Activated CD8-positive, alpha-beta T cell treated with anti-CD3 and anti-CD28 coated beads for 36 hours (primary cell): ENCODE measurements around the gene ZNF225. TPM values are rescaled to one million over a fixed set of nuclear protein-coding genes. Genes with fewer than 3 reads are reported as not detected.

Experiments used
- ATAC-seq: fragments of 200-7000 bp; cut with Tn5 transposase; one replicate; pipeline ENCODE4 v1.10.0; 2021; ENCODE audit warnings: mild to moderate bottlenecking, moderate library complexity
- CTCF ChIA-PET: fragments of 350-600 bp; sonication (Branson Sonifier 250); formaldehyde crosslinking; loops from one replicate; lab custom pipeline; 2021; ENCODE audit warnings: antibody characterized with exemption; lab: Charles Lee
- POLR2A ChIA-PET: fragments of 350-600 bp; sonication (Branson Sonifier 250); formaldehyde crosslinking; loops from one replicate; lab custom pipeline; 2021; ENCODE audit warnings: antibody characterized with exemption; lab: Charles Lee
- DNase-seq: peaks from one replicate; pipeline ENCODE4 v3.0.0-alpha.2; 2020
- H3K27ac Mint-ChIP-seq: one replicate; pipeline ENCODE4 v1.8.0; 2021; ENCODE audit warnings: mild to moderate bottlenecking, mixed read lengths
- H3K27me3 Mint-ChIP-seq: one replicate; pipeline ENCODE4 v1.8.0; 2021; ENCODE audit warnings: mixed read lengths
- H3K36me3 Mint-ChIP-seq: one replicate; pipeline ENCODE4 v1.8.0; 2021; ENCODE audit warnings: low read depth, mixed read lengths
- H3K4me1 Mint-ChIP-seq: one replicate; pipeline ENCODE4 v1.8.0; 2021; ENCODE audit warnings: low read depth, mixed read lengths
- H3K4me3 Mint-ChIP-seq: one replicate; pipeline ENCODE4 v1.8.0; 2021; ENCODE audit warnings: mild to moderate bottlenecking, moderate library complexity, mixed read lengths
- H3K9me3 Mint-ChIP-seq: one replicate; pipeline ENCODE4 v1.8.0; 2021; ENCODE audit warnings: mixed read lengths
- CTCF ChIP-seq: fragments of 200-600 bp; IDR thresholded peaks from one replicate; pipeline ENCODE4 v1.8.0; 2022; ENCODE audit warnings: antibody characterized with exemption, mild to moderate bottlenecking
- intact Hi-C: fragments of 100-400 bp; cut with micrococcal nuclease; formaldehyde crosslinking; loops from one replicate; pipeline ENCODE4 v1.10.0; 2022
- total RNA-seq, 2 experiments: library from RNA; stranded (reverse); gene quantifications; one replicate each; pipeline ENCODE4 v1.2.3, GENCODE V29; 2021

ZNF225 gene
- total RNA-seq, 2 experiments from 2014 or later: 3.0 to 4.4 TPM

DNA sequence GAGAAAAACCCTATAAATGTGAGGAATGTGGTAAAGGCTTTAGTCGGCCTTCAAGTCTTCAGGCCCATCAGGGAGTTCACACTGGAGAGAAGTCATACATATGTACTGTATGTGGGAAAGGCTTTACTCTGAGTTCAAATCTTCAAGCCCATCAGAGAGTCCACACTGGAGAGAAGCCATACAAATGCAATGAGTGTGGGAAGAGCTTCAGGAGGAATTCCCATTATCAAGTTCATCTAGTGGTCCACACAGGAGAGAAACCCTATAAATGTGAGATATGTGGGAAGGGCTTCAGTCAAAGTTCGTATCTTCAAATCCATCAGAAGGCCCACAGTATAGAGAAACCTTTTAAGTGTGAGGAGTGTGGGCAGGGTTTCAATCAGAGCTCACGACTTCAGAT is 63.4 kb downstream of the ZNF225 start:
- Mint-ChIP-seq H3K27me3 (no peaks in the 10 kb centered on the region), H3K9me3 (peaks cover 70% of the 10 kb centered on the region), H3K4me3 (no peak overlapping the region), H3K4me1 (no peaks in the 10 kb centered on the region), H3K27ac (no peak overlapping the region), H3K36me3 (peaks cover 71% of the 10 kb centered on the region)
- intact Hi-C loops: no loop called here
- no peak for TF ChIP-seq CTCF
- ATAC-seq: no peak
- DNase-seq: no peak
- ChIA-PET POLR2A (interaction anchor here (0.8 kb wide), 1 partner anchor 166 kb away, joined by 3 read pairs; no protein-coding TSS in a partner anchor), CTCF (no interaction called here)

DNA sequence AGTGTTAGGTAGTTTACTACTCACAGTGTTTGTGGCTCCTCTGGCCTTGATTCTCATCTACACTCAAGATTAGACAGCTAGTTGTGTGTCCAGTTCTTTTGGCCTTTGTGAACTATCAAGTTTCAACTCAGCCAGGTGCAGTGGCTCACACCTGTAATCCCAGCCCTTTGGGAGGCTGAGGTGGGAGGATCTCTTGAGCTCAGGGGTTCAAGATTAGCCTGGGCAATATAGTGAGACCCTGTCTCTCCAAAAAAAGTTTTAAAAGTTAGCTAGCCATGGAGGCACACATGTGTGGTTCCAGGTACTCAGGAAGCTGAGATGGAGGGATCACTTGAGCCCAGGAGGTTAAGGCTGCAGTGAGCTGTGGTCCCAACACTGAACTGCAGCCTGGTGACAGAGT is 67.8 kb downstream of the ZNF225 start:
- intact Hi-C loops: no loop called here
- TF ChIP-seq CTCF: no peak
- no peak overlapping the region for H3K27ac Mint-ChIP-seq
- ChIA-PET CTCF (no interaction called here), POLR2A (no interaction called here)
- ATAC-seq: no peak
- peaks cover 29% of the 10 kb centered on the region for H3K36me3 Mint-ChIP-seq
- DNase-seq: no peak
- H3K4me3 Mint-ChIP-seq: no peak overlapping the region
- peaks cover 60% of the 10 kb centered on the region for H3K9me3 Mint-ChIP-seq
- no peaks in the 10 kb centered on the region for H3K27me3 Mint-ChIP-seq
- no peaks in the 10 kb centered on the region for H3K4me1 Mint-ChIP-seq

DNA sequence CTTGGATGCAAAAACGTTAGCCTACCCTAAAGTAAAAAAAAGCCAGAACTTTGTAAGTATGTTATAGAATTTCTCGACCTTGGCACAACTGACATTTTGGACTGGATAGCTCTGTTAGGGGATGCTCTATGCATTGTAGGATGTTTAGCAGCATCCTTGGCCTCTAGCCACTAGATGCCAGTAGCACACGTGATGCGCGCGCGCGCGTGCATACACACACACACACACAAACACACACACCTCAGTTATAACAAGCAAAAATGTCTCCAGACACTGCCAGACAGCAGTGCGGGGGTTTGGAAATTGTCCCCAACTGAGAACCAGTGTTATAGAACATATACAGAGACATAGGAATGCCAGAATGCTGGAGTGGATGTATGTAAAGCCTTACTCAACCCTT is 68.9 kb downstream of the ZNF225 start:
- DNase-seq: no peak
- ChIA-PET CTCF (no interaction called here), POLR2A (no interaction called here)
- H3K27me3 Mint-ChIP-seq: no peaks in the 10 kb centered on the region
- no peak for ATAC-seq
- H3K36me3 Mint-ChIP-seq: peaks cover 18% of the 10 kb centered on the region
- intact Hi-C loops: no loop called here
- no peaks in the 10 kb centered on the region for H3K4me1 Mint-ChIP-seq
- no peak overlapping the region for H3K4me3 Mint-ChIP-seq
- H3K9me3 Mint-ChIP-seq: peaks cover 53% of the 10 kb centered on the region
- no peak for TF ChIP-seq CTCF
- no peak overlapping the region for H3K27ac Mint-ChIP-seq

Other genes starting within 250 kb of the ZNF225 start
- gene ZNF404, start 229.4 kb upstream of the ZNF225 start, total RNA-seq: 1 to 10 TPM; 2.1 to 2.7 TPM
- 1 to 10 TPM; 7.9 to 8.8 TPM for gene ZNF45, start 178.1 kb upstream of the ZNF225 start, total RNA-seq
- 1 to 10 TPM; 1.0 to 1.6 TPM for gene ZNF221, start 162.2 kb upstream of the ZNF225 start, total RNA-seq
- gene ZNF155, start 129.2 kb upstream of the ZNF225 start, total RNA-seq: 1 to 10 TPM; 2.6 to 2.9 TPM
- gene ZNF230, start 110.4 kb upstream of the ZNF225 start, total RNA-seq: 1 to 10 TPM; 3.4 to 5.6 TPM
- 1 to 10 TPM; 1.5 to 2.3 TPM for gene ZNF222, start 88.0 kb upstream of the ZNF225 start, total RNA-seq
- 1 to 10 TPM in 1 of 2 experiments, under 1 TPM in 1; 0.67 to 2.2 TPM for gene ZNF223, start 61.4 kb upstream of the ZNF225 start, total RNA-seq
- 1 to 10 TPM; 1.7 to 1.9 TPM for gene ZNF284, start 41.2 kb upstream of the ZNF225 start, total RNA-seq
- 10 to 100 TPM; 13.3 to 14.0 TPM for gene ZNF224, start 19.0 kb upstream of the ZNF225 start, total RNA-seq
- gene ZNF234, start 28.2 kb downstream of the ZNF225 start, total RNA-seq: 1 to 10 TPM; 7.2 to 7.4 TPM
- gene ZNF226, start 51.7 kb downstream of the ZNF225 start, total RNA-seq: 1 to 10 TPM; 5.9 to 6.7 TPM
- gene ZNF227, start 99.1 kb downstream of the ZNF225 start, total RNA-seq: 10 to 100 TPM; 17.7 to 18.5 TPM
- under 1 TPM; 0.20 to 0.43 TPM for gene ZNF233, start 146.5 kb downstream of the ZNF225 start, total RNA-seq
- gene ZNF235, start 191.6 kb downstream of the ZNF225 start, total RNA-seq: 1 to 10 TPM; 2.7 to 3.6 TPM
- under 1 TPM in 1 of 2 experiments, not detected in 1; 0.11 TPM for gene ZNF112, start 243.3 kb downstream of the ZNF225 start, total RNA-seq